Glutamatergic neuron (in vitro differentiated cells): ENCODE data around the gene NR6A1. TPM values are rescaled to one million over a fixed set of nuclear protein-coding genes. Genes with fewer than 3 reads are reported as not detected.

ENCODE experiments used
- DNase-seq: peaks from one replicate; pipeline ENCODE4 v3.0.0; 2022
- H3K27ac Mint-ChIP-seq: one replicate; pipeline ENCODE4 v1.8.0; 2020; ENCODE audit warnings: mild to moderate bottlenecking, mixed read lengths, inconsistent platforms; ENCODE audit not compliant: unreplicated experiment
- H3K27me3 Mint-ChIP-seq: one replicate; pipeline ENCODE4 v1.8.0; 2020; ENCODE audit warnings: mild to moderate bottlenecking, moderate library complexity, mixed read lengths, inconsistent platforms; ENCODE audit not compliant: unreplicated experiment
- H3K36me3 Mint-ChIP-seq: one replicate; pipeline ENCODE4 v1.8.0; 2020; ENCODE audit warnings: mild to moderate bottlenecking, mixed read lengths, inconsistent platforms; ENCODE audit not compliant: unreplicated experiment
- H3K4me1 Mint-ChIP-seq: one replicate; pipeline ENCODE4 v1.8.0; 2020; ENCODE audit warnings: mild to moderate bottlenecking, low read depth, mixed read lengths, inconsistent platforms; ENCODE audit not compliant: unreplicated experiment
- H3K4me3 Mint-ChIP-seq: one replicate; pipeline ENCODE4 v1.8.0; 2020; ENCODE audit warnings: mild to moderate bottlenecking, mixed read lengths, inconsistent platforms; ENCODE audit not compliant: unreplicated experiment
- H3K9me3 Mint-ChIP-seq: one replicate; pipeline ENCODE4 v1.8.0; 2020; ENCODE audit warnings: mild to moderate bottlenecking, moderate library complexity, mixed read lengths, inconsistent platforms; ENCODE audit not compliant: unreplicated experiment
- total RNA-seq: library from RNA; stranded (reverse); fragmentation: NEBNext Ultra II Directional; extraction: Animal tissue kit (Norgen Biotek cat#: 25700); gene quantifications from one replicate; pipeline ENCODE4 v1.2.1, GENCODE V29; 2021; ENCODE audit not compliant: unreplicated experiment
- TF ChIP-seq, protein P1 (sequence below): fragments of 200-600 bp; sonication (generic); IDR thresholded peaks from one replicate; pipeline ENCODE4 v1.5.0; 2021; ENCODE audit not compliant: partially characterized antibody, unreplicated experiment

NR6A1 gene
- total RNA-seq, 1 donor from 2014 or later = 51.0 TPM

DNA sequence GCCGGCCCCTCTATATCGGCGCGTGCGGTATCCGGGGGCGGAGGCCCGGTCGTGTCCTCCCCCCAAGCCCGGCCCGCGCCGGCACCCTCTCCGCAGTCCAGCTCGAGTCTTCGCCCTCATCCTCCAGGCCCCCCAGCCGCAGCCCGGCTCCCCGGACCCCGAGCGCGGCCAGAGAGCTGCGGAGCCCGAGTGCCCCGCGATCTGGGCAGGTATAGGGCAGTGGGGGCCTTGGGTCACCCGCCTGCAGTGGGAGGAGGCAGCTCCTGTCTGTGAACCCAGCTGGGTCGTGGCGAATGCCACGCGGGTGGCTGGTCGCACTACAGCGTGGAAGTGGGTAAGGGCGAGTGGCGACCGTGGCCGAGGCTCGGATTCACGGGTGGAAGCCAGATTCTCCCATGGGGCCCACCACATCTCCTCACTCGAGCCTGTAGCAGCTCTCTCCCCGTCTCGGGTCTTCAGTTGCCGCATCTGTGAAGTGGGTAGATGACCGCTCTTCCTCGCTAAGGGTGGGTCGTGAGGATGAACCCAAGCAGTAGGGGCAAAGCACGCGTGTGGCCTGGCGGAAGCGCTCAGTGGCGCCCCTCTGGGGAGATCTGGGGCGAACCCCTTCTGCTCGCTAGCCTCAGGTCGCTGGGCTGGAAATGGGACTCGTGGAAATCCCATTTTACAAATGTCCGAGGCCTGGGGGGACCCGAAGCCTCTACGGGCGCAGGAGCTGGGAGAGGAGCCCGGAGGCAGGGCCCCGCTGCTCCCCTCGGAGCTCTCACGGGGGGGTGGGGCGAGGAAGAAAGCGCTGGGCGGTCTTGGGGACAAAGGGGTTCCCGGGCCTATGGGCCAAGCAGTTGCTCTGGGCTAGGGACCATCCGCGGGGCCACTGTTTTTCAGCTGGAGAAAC is 265.9 kb downstream of the NR6A1 start:
- H3K27ac Mint-ChIP-seq = no peak overlapping the region
- no peaks in the 10 kb centered on the region for H3K36me3 Mint-ChIP-seq
- peak; percentile 19 for DNase-seq
- no peak overlapping the region for H3K4me3 Mint-ChIP-seq
- peaks cover 3% of the 10 kb centered on the region for H3K4me1 Mint-ChIP-seq
- peaks cover 4% of the 10 kb centered on the region for H3K9me3 Mint-ChIP-seq
- TF ChIP-seq, protein P1, sequence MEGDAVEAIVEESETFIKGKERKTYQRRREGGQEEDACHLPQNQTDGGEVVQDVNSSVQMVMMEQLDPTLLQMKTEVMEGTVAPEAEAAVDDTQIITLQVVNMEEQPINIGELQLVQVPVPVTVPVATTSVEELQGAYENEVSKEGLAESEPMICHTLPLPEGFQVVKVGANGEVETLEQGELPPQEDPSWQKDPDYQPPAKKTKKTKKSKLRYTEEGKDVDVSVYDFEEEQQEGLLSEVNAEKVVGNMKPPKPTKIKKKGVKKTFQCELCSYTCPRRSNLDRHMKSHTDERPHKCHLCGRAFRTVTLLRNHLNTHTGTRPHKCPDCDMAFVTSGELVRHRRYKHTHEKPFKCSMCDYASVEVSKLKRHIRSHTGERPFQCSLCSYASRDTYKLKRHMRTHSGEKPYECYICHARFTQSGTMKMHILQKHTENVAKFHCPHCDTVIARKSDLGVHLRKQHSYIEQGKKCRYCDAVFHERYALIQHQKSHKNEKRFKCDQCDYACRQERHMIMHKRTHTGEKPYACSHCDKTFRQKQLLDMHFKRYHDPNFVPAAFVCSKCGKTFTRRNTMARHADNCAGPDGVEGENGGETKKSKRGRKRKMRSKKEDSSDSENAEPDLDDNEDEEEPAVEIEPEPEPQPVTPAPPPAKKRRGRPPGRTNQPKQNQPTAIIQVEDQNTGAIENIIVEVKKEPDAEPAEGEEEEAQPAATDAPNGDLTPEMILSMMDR = no peak
- peaks cover 18% of the 10 kb centered on the region for H3K27me3 Mint-ChIP-seq

DNA sequence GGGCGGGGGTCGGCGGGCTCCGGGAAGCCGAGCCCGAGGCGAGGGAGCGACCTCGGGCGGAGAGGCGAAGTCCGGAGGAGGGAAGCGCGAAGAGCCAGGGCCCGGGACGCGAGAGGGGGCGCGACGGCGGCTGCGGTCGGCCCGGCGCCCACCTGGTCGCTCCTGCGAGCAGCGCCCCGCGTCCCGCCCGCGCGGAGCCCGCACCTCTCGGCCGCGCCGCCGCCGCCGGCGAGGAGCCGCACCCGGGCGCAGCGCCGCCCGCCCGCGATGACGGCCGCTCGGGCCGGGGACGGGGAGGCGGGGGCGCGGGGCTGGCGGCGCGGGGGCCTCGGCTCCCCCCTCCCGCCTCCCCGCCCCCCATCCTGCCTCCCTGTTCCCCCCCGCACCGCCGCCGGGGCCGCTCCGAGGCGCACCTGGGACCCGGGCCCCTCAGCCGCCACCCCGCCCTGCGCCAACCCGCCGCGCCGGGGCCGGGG is 266.5 kb downstream of the NR6A1 start:
- Mint-ChIP-seq H3K27me3 (peaks cover 19% of the 10 kb centered on the region), H3K27ac (no peak overlapping the region), H3K36me3 (no peaks in the 10 kb centered on the region), H3K4me1 (peaks cover 3% of the 10 kb centered on the region), H3K4me3 (no peak overlapping the region), H3K9me3 (peaks cover 4% of the 10 kb centered on the region)
- TF ChIP-seq, protein P1 = no peak
- peak; percentile 19 for DNase-seq

DNA sequence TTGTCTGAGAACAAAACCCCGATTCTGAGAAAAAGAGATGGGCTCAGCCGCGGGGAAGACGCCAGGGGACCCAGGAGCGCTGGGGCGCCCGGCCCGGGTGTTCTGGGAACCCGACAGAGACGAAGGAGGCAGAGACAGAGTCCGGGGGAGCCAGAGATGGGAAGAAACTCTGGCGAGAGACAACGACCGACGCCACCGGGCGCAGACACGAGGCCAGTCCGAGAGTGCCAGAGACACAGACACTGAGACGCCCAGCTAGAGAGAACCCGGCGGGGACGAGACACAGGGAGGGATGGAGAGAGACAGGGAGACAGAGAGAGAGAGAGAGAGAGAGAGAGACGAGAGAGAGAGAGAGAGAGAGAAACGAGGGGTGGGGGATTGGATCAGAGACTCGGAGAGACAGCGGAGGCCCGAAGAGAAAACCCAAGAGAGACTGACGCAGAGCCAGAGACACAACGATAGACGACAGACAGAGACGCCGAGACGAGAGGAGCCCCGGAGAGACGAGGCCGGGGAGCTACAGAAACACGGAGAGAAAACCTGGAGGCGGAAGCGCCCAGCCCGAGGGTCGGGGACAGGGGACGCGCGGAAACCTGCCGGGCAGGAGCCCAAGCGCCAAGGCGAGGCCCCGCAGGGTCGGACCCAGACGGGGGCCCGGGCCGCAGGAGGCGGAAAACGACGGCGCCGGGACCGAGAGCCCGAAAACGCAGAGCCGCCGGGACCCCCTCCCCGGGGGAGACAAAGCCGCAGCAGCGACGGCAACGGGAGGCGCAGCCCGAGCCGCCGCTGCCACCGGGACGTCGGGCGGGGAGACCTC is 267.2 kb downstream of the NR6A1 start:
- TF ChIP-seq, protein P1 = no peak
- Mint-ChIP-seq H3K27ac (peak overlapping the region; percentile 68), H3K36me3 (no peaks in the 10 kb centered on the region), H3K4me1 (peaks cover 3% of the 10 kb centered on the region), H3K9me3 (peaks cover 4% of the 10 kb centered on the region), H3K27me3 (peaks cover 20% of the 10 kb centered on the region), H3K4me3 (peak overlapping the region; percentile 95)
- DNase-seq = peak; percentile 11

DNA sequence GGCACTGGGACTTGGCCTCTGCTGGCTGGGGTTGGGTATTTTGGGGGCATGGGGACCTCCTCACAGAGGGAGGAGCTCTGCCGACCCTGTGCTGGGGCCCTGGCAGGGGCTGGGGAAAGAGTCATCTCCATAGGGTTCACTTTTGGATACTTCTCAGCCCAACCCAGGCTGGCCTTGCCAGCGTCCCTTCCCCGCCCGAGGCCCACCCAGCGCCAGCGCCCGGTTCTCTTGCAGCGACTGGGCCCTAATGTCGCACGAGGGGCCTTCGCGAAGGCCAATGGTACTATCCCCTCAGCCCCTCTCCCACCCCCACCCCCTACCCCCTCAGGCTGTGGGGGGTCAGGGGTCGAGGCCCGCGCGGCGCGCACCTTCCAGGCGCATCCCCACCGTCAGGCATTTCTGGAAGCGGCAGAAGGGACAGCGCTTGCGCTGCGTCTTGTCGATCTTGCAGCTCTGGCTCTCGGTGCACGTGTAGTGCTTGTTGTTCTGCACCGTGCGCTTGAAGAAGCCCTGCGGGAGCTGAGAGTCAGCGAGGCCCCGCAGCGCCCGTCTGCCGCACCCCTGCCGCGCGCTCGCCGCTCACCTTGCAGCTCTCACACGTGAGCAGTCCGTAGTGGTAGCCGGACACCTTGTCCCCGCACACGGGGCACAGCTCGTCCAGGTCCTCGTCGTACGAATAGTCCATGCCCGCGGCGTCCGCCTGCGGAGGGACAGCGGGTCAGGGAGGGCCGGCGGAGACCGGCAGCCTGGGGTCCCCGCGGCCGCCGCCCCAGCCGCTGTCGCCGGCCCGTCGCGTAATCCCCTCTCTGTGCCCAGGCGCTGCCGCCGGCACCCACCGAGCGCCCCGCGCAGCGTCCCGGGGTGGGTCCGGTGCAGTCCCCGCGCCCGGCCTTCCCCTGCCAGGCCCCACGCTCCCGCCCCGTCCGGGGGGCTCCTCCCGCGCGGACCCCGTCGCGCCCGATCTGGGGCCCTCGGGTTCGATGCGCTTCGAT is 268.1 kb downstream of the NR6A1 start:
- Mint-ChIP-seq H3K36me3 (no peaks in the 10 kb centered on the region), H3K4me1 (peaks cover 5% of the 10 kb centered on the region), H3K4me3 (no peak overlapping the region), H3K27me3 (peaks cover 23% of the 10 kb centered on the region), H3K9me3 (peaks cover 3% of the 10 kb centered on the region), H3K27ac (no peak overlapping the region)
- TF ChIP-seq, protein P1 = no peak
- peak; percentile 46 for DNase-seq
